ENCODE data around the gene BTF3.
"Not testable (repeated sequence)": the region's sequence is repeated elsewhere in the genome, so short reads cannot be mapped to it uniquely, and the experiment has no call there.

Gene BTF3

GRCh38 chr5:73498057-73498992 is at the start of gene BTF3:
TSS of gene BTF3 (plus strand) at chr5:73498442. CDS start at chr5:73498668, 226 bp downstream.
- peak; percentile 95 for DNase-seq (ENCODE audit: low spot score)

DNA sequence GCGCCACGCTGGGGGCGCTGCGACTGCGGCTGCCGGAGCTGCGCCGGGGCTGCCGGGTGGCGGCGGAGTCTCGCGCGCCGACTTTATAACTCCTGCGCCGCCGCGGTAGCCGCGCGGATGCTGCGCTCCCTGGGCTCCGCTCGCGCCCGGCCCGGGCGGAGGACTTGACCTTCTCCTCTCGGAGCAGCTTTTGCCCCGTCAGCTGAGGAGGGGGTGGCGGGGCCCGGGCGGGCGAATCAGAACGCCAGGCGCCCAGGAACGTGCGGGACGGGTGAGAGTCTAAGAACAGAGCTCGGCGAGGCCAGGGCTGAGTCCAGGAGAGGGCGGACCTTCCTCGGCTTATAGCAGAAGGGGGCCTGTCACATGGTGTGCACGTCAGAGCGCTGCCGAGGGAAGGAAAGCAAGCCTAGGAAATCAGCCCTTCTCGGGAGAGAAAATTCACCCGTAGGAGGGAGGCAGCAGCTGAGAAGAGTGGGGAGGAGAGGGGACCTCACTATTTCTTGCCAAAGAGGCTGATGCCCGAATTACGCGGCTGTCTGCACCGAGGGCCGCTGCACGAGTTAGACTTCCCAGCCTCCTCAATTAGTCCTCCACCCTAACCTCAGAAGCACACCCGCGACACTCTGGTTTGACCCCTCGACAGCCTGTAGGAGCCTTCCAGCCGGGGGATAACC is 49.6 kb upstream of the BTF3 start, which contains the start of gene FOXD1:
TSS of gene FOXD1 (minus strand) at position 315 of the 674 bp plus-strand sequence. CDS start 415 bp downstream, outside the sequence.
- peak; percentile 30 for DNase-seq (ENCODE audit: low spot score)

DNA sequence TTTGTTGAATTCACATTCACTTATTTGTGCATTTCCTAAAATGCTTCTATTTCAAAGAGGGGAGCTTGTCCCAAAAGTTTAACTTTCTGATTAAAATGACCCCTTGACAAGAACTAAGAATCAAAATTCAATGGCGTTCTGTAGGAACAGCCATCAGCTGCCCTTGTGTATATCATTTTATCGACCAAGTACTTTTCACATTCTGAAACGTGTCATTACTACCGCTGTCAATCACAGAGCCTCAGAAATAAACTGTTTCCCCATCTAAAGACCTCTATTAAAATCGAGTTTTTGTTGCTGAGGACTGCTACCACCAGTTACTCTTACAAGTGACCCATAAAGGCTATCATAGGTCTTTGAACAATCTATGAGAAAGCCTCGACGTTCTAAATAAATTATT is 48.1 kb upstream of the BTF3 start:
- DNase-seq (ENCODE audit: low spot score), result no peak

GRCh38 chr5:73450672-73451223 is 47.5 kb upstream of the BTF3 start:
- no peak for DNase-seq (ENCODE audit: low spot score)

GRCh38 chr5:73451224-73452130 is 46.8 kb upstream of the BTF3 start:
- DNase-seq (ENCODE audit: low spot score), result peak; percentile 56

- DNase-seq (ENCODE audit: low spot score), result no peak
Measured at GRCh38 chr5:73452215-73452614, 46.0 kb upstream of the BTF3 start.

GRCh38 chr5:73454379-73455036 is 43.7 kb upstream of the BTF3 start:
- DNase-seq (ENCODE audit: low spot score), result peak; percentile 49

GRCh38 chr5:73456462-73456861 is 41.8 kb upstream of the BTF3 start:
- not testable (repeated sequence) for DNase-seq (ENCODE audit: low spot score)

DNA sequence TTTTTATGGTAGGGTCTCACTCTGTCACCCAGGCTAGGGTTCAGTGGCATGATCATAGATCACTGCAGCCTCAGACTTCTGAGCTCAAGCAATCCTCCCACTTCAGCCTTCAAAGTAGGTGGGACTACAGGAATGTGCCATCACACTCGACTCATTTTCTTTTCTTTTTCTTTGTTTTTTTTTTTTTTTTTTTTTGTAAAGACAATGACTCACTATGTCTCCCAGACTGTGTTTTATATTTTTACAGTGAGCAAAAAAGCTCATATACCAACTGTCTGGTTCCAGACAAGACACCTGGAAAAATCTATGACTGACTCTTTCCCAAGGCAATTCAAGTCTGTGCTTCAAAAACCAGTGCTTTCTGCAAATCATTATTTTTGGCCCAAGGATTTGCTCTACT is 38.9 kb upstream of the BTF3 start:
- no peak for DNase-seq (ENCODE audit: low spot score)

- no peak for DNase-seq (ENCODE audit: low spot score)
Measured at GRCh38 chr5:73460133-73460532, 38.1 kb upstream of the BTF3 start.

- no peak for DNase-seq (ENCODE audit: low spot score)
Measured at GRCh38 chr5:73464016-73464745, 34.1 kb upstream of the BTF3 start.

GRCh38 chr5:73468638-73469037 is 29.6 kb upstream of the BTF3 start:
- not testable (repeated sequence) for DNase-seq (ENCODE audit: low spot score)

DNA sequence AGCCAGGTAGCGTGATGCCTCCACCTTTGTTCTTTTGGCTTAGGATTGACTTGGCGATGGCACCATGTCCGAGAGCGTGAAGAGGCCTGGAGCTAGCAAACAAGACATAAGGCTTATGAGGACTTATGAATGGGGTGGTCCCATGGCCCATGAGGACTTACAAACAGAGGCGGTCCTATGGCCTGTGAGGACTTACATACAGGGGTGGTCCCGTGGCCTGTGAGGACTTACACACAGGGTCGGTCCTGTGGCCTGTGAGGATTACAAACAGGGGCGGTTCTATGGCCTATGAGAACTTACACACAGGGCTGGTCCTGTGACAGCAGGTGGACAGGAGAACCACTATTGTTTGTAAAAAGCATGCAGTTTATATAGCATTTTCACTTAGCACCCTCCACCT is 28.4 kb upstream of the BTF3 start:
- no peak for DNase-seq (ENCODE audit: low spot score)

- DNase-seq (ENCODE audit: low spot score), result no peak
Measured at GRCh38 chr5:73471654-73472053, 26.6 kb upstream of the BTF3 start.

DNA sequence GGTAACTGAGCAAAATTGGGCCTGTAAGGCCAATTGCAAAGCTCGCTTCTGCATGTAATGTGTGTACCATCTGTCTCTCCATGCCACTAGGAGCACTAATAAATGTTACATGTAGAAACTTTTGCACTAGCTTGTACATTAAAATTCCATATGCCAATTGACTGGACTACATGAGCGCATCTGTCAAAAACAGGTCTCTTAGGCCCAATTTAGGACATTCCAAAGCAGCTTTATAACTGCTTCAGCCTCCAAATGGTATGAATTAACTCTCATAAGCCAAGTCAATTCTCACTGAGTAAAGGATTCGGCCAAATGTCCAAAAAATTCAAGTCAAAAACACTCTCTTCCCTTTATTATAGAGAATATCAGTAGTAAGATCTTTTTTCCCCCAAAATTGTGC is 26.1 kb upstream of the BTF3 start:
- no peak for DNase-seq (ENCODE audit: low spot score)

DNA sequence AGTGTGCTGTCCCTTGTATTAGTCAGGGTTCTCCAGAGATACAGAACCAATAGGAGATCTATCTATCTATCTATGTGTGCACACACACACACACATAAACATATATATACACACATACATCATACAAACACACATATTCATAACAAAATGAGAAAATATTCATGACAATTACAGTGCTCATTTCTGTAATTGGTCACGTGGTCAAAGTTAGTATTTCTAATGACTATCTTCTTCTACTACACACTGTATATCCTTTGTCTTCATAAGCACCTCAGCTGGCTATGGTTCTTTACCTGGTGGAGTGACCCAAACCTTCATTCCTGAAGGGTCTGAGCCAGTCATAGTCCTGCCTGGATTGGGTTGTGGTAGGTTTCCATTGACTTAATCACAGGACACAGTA is 17.7 kb upstream of the BTF3 start:
- no peak for DNase-seq (ENCODE audit: low spot score)

- no peak for DNase-seq (ENCODE audit: low spot score)
Measured at GRCh38 chr5:73482383-73483136, 15.7 kb upstream of the BTF3 start.

DNA sequence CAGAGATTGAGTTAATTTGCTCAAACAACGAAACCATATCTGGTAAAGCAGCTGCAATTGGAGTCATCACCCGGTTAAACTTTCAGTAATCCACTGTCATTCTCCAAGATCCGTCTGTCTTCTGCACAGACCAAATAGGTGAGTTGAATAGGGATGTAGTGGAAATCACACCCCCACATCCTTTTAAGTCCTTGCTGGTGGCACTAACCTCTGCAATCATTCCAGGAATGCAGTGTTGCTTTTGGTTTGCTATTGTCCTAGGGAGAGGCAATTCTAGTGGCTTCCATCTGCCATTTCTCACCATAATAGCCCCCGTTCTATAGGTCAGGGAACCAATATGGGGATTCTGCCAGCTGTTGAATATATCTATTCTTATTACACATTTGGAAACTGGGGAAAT is 14.6 kb upstream of the BTF3 start:
- no peak for DNase-seq (ENCODE audit: low spot score)

- no peak for DNase-seq (ENCODE audit: low spot score)
Measured at GRCh38 chr5:73484511-73484910, 13.7 kb upstream of the BTF3 start.

- DNase-seq (ENCODE audit: low spot score), result no peak
Measured at GRCh38 chr5:73485715-73486114, 12.5 kb upstream of the BTF3 start.

Data from activated CD4-positive, alpha-beta T cell treated with anti-CD3 and anti-CD28 coated beads, Interleukin-2, Interleukin-4, amounts not matched to agents 100 ng/mL and 50 ng/mL, durations not matched to agents 16 hours and 8 hours (primary cell).